ENCODE measurements around the gene GGA3.
"Not testable (repeated sequence)": the region's sequence is repeated elsewhere in the genome, so short reads cannot be mapped to it uniquely, and the experiment has no call there.

The GGA3 gene

DNA sequence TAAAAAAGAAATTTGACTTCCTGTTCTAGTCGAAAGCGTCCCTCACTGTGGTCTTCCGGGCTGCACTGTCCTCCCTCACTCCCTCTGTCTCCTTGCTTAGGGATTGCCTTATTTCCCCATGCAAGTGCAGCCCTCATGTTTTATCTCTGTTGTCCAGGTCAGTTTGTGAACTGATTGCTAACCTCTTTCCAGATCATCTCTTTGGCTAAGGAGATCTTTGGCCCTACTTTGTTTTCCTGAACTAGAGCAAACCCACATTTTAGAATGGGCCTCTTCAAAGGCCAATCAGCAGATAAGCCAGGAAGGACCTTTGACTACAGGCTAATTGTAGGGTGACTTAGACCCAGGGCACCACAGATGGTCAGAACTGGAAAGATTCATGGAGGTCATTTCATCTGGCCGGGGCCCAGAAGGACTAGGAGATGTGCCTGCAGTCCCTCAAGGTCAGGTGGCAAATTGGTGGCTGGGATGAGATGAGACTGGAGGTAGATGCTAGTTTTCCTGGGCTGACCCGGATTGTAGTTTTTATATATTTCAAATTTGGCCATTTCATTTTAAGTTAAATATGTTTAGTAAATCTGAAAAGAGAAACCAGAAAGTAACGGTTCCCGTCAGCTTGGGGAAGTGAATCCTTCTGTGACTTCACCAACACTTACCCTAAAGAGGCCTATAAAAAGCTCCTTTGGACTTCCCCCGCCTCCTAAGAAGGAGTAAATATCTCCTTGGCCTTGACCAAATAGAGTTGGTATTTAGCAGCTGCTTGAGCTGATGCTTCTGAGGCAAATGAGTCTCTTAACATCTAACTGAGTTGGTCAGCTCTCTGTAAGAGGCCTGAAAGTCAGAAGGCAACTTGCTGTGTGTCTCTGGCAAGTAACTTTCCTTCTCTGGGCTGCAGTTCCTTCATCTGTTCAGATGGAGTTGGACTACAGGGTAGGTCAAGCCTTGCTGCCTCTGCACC lies 34.1 kb upstream of the GGA3 start:
- DNase-seq (ENCODE audit: low read depth): no peak
- no peak overlapping the region for H3K4me3 ChIP-seq (ENCODE audit: low read length)
- TF ChIP-seq, protein P1, sequence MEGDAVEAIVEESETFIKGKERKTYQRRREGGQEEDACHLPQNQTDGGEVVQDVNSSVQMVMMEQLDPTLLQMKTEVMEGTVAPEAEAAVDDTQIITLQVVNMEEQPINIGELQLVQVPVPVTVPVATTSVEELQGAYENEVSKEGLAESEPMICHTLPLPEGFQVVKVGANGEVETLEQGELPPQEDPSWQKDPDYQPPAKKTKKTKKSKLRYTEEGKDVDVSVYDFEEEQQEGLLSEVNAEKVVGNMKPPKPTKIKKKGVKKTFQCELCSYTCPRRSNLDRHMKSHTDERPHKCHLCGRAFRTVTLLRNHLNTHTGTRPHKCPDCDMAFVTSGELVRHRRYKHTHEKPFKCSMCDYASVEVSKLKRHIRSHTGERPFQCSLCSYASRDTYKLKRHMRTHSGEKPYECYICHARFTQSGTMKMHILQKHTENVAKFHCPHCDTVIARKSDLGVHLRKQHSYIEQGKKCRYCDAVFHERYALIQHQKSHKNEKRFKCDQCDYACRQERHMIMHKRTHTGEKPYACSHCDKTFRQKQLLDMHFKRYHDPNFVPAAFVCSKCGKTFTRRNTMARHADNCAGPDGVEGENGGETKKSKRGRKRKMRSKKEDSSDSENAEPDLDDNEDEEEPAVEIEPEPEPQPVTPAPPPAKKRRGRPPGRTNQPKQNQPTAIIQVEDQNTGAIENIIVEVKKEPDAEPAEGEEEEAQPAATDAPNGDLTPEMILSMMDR (conservative IDR thresholded peaks at IDR 0.05; ENCODE audit: low read length): no peak

DNA sequence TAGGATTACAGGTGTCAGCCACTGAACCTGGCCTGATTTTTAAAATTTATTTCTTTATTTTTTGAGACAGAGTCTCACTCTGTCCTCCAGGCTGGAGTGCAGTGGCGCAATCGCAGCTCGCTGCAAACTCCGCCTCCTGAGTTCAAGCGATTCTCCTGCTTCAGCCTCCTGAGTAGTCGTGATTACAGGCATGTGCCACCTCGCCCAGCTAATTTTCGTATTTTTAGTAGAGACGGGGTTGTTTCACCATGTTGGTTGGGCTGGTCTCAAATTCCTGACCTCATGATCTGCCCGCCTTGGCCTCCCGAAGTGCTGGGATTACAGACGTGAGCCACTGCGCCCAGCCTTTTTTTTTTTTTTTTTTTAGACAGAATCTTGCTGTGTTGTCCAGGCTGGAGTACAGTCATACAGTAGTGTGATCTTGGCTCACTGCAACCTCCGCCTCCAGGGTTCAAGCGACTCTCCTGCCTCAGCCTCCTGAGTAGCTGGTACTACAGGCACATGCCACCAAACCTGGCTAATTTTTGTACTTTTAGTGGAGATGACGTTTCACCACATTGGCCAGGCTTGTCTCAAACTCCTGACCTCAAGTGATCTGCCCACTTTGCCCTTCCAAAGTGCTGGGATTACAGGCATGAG lies 31.5 kb upstream of the GGA3 start:
- not testable (repeated sequence) for H3K4me3 ChIP-seq (ENCODE audit: low read length); DNase-seq (ENCODE audit: low read depth)

DNA sequence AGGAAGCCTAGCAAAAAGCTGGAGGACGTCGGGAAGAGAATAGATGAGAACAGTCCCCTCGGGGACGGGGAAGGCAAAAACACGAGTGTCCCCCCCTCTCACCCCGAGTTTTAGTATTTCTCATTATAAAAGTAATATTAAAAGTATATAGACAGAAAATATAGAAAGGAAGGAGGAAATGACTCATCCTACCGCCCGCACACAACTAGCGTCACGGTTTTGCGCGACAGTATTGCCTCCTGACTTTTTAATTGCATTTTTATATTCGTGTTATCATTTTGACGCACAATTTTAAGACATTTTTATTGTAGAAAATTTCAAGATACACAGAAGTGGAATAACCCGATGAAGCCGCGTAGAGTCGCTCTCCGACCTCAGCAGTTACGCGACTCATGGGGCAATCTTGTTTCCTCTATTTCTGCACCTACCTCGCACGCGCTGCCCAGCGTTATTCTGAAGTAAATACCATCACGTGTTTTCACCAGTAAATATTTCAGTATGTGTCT lies 28.5 kb upstream of the GGA3 start:
- H3K4me3 ChIP-seq (ENCODE audit: low read length): peak overlapping the region; percentile 93
- peak; percentile 63 for DNase-seq (ENCODE audit: low read depth)
- TF ChIP-seq, protein P1 (conservative IDR thresholded peaks at IDR 0.05; ENCODE audit: low read length): peak; percentile 46

DNA sequence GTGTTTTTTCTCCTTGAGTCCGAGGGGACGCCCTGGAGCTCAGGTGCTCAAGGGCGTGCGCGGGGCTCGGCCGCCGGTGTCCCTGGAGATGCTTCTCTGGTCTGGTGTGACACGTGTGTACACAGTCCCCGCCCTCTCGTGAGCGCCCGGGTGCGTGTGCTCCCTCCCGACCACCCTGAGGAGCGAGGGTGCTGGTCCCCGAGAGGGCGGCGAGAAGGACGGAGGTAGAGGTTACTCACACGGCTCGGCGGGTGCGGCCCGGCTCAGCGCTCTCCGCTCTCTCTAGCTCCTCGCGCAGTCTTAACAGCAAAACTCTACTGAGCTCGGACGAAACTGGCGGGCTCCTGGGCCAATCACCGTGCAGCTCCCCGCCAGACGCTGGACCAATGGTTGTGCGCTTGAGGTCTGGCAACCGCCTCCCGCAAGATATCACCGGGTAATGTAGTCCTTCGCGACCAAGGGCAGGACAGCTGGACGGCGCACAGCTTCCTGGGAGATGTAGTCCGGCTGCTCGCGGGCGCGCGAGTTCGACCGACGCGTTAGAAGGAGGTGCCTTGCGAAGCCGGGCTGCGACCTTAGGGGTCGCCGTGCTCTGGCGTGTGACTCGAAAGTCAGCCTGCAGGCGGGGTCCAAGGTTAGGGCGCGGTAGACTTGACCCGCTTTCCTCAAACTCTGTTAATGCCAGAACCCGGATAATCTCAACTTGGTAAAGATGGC lies 27.9 kb upstream of the GGA3 start, which contains the start of gene SLC25A19:
Gene SLC25A19 (minus strand): TSS at position 319 of the 717 bp plus-strand sequence. CDS start 2,669 bp downstream, outside the sequence.
- TF ChIP-seq, protein P1 (conservative IDR thresholded peaks at IDR 0.05; ENCODE audit: low read length): peak; percentile 25; the same call in 1 of the 2 replicates
- DNase-seq (ENCODE audit: low read depth): peak; percentile 99

DNA sequence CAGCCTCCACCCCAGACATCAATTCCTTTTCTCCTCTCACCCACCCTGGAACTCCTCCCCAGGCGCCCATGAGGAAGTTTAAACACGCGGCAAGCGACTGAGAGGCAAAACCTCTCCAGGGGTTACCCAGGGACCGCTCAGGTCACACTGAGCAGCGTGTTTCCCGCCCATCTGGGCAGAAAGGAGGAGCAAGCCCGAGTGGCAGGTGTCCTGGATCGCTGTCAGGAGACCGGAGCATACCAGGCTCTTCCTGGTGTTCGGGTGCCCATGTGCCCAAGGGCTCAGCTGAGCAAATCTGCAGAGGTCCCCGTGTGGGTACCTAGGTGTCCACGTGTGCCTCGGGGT lies 27.3 kb upstream of the GGA3 start:
- TF ChIP-seq, protein P1 (conservative IDR thresholded peaks at IDR 0.05; ENCODE audit: low read length): no peak
- DNase-seq (ENCODE audit: low read depth): no peak
- H3K4me3 ChIP-seq (ENCODE audit: low read length): peak overlapping the region; percentile 93

More for the DNA sequence above, 27.9 kb upstream of the GGA3 start, which contains the start of gene SLC25A19:
- peak within 1 kb of the TSS; percentile 93 for H3K4me3 ChIP-seq (ENCODE audit: low read length)

DNA sequence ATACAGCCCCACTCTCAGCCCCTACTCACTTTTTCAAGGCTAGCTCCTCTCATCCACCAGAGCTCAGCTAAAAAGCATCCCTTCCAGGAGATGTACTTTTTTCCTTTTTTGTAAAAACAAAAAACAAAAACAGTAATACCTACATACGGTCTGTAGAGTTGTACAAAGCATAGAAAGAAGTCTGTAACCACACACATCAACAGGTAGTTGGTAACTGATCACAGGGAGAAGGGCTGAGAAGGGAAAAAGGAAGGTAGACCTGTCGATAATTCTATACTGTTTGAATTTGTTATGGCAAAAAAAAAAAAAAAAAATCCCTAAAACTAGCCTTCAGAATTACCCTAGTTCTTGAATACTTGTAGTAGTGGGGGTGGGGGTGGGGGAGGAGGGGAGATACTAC lies 27.0 kb upstream of the GGA3 start:
- H3K4me3 ChIP-seq (ENCODE audit: low read length): peak overlapping the region; percentile 93
- DNase-seq (ENCODE audit: low read depth): no peak
- TF ChIP-seq, protein P1 (conservative IDR thresholded peaks at IDR 0.05; ENCODE audit: low read length): no peak

DNA sequence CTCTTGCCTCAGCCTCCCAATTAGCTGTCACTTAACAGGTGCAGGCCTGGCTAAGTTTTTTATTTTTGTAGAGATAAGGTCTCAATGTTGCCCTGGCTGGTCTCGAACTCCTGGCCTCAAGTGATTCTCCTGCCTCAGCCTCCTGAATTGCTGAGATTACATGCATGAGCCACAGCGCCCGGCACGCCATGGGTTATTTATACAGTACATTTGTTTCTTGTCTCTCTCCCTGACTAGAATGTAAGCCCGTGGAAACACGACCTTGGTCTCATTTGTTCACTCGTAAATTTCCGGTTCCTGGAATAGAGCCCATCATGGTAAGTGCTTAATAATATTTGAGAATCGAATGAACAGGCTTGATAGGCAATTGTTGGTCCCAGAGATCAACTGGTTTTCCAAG lies 25.8 kb upstream of the GGA3 start:
- H3K4me3 ChIP-seq (ENCODE audit: low read length): no peak overlapping the region
- no peak for DNase-seq (ENCODE audit: low read depth)
- TF ChIP-seq, protein P1 (conservative IDR thresholded peaks at IDR 0.05; ENCODE audit: low read length): no peak

Measured in AG10803 (cell line).